Stimulated activated naive CD4-positive, alpha-beta T cell treated with Interleukin-2 at 50 U/mL for 16 hours (primary cell): Measurements from ENCODE around the gene ADAT1.
"Not testable (repeated sequence)": the region's sequence is repeated elsewhere in the genome, so short reads cannot be mapped to it uniquely, and the experiment has no call there.

Experiments
- DNase-seq: peaks from one replicate; lab custom pipeline; 2025; lab: John Stamatoyannopoulos, UW

Gene ADAT1

GRCh38 chr16:75620326-75621169, 2.5 kb downstream of the ADAT1 start:
- DNase-seq = peak; percentile 46

DNA sequence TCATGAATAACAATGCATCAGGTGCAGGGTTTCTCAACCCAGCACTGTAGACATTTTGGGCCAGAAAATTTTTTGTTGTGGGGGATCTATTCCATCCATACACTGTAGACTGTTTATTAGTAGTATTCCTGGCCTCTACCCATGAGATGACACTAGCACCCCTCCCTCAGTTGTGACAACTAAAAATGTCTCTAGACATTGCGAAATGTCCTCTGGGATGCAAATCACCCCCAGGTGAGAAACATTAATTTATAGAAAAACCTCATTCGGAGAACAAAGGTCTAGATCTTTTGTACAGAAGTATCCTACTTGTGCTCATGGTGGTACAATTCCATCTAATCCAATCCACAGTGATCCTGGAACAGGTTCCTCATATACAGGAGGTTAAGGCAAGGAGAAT, 4.3 kb downstream of the ADAT1 start:
- no peak for DNase-seq

DNA sequence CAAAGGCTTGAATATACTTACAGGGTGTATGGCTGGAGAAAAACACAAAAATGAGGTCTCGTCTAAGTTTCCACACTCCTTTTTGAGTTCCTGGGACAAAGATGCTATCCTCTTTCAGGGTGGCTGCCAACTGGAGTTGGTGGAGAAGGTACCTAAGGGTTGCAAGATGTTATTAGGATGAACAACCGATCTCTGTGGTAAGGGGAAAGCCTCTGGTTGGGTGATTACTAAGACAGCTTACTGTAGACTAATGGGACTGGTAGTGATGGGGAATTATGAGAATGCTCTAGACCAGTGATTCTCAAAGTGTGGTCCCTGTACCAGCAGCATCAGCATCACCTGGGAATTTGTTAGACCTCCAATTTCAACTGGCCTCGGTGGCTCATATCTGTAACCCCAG, 6.0 kb downstream of the ADAT1 start:
- no peak for DNase-seq

DNA sequence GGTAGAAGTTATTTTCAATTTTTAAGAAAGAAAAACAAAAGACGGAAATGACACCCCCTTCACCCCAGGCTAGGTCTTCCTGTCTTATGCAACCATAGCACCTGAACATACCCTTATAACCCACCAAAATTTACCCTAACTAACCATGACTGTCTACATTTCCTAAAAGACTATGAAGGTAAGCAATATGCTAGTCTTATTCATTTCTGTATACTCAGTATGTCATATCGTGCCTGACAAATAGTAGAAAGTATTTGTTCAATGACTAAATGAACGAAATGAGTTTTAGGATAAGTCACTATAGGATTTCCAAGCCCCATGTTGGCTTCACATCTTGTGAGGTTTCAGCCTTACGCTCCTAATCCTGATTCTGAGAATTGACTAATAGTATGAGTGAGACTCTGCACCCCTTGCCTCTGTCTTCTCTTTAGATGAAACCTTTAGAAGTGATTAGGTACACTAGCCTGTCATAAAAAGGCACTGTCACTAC, 6.5 kb downstream of the ADAT1 start:
- peak; percentile 4 for DNase-seq

DNA sequence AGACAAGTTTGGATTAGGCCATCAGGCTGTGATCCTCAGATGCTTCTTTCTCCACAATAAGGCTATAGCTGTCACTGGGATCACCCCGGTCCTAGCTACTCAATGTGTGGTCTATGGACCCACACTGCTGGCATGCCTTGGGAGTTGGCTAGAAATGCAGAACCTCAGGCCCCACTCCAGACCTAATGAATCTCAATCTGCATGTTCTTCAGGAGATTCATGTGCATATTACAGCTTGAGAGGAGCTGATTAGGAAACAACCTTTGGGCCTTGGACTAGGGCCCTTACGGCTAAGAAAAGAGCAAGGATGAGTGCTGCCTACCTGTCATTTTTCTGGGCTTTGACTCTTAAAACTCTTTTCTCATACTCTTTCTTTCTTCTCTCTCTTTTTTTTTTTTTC, 7.5 kb downstream of the ADAT1 start:
- no peak for DNase-seq

DNA sequence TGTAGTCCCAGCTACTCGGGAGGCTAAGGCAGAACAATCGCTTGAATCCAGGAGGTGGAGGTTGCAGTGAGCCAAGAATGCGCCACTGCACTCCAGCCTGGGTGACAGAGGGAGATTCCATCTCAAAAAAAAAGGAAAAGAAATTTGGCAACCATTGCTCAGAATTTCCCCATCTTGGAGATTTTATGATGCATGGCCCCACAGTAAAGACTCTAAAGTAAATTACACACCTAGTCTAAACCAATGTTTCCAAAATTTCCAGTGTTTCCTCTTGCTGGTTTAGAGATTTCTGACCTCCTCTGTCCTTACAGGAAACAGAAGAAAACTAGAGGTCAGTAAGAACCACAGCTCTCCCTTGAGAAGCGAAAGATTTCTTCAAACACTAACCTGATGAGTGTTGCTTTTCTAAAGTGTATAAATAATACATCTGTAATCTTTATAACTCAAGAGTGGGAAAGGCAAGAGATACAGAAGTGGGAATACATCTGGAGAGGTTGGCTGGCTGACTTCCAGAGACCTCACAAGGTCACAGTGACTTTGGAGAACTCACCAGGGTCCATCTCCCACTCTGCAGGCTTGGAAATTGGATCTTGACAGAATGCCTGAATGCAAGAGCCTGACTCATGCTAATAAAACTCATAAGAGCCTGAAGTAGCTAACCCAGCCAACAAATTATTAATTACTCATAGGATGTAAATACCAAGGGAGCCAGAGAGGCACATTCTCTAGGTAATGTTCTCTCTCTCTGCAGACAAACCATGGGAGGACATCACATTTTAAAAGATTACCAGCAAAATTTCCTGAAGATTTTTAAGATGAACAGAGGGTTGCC, 8.8 kb downstream of the ADAT1 start:
- no peak for DNase-seq

DNA sequence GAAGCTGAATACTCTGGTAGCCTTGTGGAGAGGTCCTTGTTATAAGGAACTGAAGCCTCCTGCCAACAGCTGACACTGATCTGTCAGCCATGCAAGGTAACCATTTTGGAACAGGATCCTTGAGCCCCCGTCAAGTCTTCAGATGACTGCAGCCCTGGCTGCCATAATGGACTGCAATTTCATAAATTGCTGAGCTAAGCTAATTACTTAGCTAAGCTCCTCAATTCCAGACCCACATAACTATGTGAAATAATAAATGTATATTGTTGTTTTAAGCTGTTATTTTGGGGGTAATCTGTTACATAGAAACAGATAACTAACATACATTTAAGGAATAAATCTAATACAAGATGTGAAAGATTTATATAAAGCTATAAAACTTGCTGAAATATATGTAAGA, 16.6 kb downstream of the ADAT1 start:
- no peak for DNase-seq

DNA sequence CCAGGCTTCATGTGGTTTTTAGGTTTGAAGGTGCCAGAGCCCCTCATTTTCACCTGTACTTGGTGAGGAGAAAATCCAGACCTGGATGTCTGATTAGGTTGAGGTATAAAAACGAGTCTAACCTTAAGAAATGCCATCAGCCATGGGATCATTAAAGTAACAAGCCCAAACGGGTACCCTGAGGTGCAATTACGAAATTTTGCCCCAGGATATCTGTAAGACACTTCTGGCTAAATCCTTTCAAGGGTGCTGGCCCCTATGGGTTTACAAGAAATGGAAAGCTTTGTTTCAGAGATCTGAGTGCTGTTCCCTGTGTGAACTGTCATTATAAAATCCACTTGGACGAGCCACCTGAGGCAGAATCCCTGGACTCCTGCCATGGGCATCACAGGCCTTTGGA, 19.8 kb downstream of the ADAT1 start:
- no peak for DNase-seq

- DNase-seq = no peak
These were observed 23.4 kb downstream of the ADAT1 start for GRCh38 chr16:75599452-75600277.

GRCh38 chr16:75593825-75594820, 29.0 kb downstream of the ADAT1 start:
- no peak for DNase-seq

GRCh38 chr16:75593308-75593707, 29.8 kb downstream of the ADAT1 start:
- DNase-seq = no peak

- not testable (repeated sequence) for DNase-seq
These were observed 31.2 kb downstream of the ADAT1 start for GRCh38 chr16:75591927-75592326.

DNA sequence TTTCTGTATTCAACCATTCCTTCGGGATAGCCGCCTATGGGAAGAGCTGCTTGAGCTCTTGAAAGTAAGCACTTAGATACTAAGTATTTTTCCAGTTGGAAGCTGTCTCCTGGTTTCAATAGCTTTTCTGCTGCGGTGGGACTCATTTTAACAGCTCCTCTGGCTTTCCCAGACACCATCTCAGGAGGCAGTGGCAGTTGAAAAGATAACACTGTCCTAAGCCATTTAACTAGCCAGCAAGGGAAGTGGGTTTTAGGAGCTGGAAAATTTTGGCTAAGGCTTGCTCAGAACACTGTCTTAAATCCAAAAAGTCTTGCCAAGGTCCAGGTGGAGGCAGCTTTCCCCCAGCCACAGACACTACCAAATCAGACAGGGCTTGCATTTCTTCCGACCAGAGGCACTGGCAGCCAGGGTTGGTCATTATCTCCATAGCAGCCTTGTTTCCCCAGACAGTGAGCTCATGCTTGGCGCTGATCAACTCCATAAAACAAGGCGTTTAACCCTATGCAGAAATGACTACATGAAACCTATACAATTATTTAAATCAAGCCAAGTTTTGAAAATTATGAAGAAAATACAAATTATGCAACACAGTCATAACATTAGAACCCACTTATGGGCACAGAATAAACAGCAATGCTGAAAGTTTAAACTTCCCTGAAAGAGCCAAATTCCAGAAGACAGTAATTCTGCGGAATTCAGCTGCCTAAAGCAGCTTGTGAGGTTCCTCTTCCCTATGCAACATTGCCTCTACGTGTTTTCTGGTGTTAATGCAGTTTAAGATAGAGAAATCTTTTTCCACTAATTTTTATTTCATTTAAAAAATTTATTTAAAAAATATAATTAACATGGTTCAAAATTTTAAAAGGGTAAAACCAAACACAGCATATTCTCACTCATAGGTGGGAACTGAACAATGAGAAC, 31.9 kb downstream of the ADAT1 start:
- no peak for DNase-seq

DNA sequence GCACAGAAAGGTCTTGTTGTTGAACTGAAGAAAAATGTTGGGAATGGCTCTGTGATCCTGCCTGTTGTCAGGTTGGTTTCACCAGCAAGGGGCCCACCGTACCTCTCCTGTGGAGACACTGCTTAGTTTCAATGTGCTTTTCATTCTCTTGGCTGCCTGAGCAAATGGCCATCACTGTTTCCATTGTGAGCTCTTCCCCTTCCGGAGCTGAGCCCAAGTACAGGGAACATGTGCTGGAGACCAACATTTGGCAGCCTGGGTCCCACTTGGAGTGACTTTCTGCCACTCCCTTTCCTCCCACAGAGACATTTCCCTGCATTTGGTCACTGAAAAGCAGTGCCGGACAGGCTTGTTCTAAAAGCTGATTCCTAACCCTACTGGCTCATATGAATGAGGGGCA, 33.8 kb downstream of the ADAT1 start:
- no peak for DNase-seq

GRCh38 chr16:75588716-75589115, 34.4 kb downstream of the ADAT1 start:
- DNase-seq = no peak

- no peak for DNase-seq
These were observed 39.0 kb downstream of the ADAT1 start for GRCh38 chr16:75584108-75584507.

GRCh38 chr16:75579281-75579834, 43.7 kb downstream of the ADAT1 start:
- DNase-seq = no peak

GRCh38 chr16:75578725-75579124, 44.4 kb downstream of the ADAT1 start:
- no peak for DNase-seq

DNA sequence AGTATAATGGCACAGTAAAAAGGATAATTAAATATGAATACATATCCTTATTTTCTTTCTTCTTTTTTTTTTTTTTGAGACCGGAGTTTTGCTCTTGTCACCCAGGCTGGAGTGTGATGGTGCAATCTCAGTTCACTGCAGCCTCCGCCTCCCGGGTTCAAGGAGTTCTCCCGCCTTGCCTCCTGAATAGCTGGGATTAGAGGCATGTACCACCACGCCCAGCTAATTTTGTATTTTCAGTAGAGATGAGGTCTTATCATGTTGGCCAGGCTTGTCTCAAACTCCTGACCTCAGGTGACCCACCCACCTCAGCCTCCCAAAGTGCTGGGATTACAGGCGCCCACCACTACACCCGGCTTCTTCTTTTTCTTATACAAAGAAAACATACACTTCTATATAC, 44.9 kb downstream of the ADAT1 start:
- no peak for DNase-seq
